ENCODE results near the gene GPR4.

GPR4 gene

DNA sequence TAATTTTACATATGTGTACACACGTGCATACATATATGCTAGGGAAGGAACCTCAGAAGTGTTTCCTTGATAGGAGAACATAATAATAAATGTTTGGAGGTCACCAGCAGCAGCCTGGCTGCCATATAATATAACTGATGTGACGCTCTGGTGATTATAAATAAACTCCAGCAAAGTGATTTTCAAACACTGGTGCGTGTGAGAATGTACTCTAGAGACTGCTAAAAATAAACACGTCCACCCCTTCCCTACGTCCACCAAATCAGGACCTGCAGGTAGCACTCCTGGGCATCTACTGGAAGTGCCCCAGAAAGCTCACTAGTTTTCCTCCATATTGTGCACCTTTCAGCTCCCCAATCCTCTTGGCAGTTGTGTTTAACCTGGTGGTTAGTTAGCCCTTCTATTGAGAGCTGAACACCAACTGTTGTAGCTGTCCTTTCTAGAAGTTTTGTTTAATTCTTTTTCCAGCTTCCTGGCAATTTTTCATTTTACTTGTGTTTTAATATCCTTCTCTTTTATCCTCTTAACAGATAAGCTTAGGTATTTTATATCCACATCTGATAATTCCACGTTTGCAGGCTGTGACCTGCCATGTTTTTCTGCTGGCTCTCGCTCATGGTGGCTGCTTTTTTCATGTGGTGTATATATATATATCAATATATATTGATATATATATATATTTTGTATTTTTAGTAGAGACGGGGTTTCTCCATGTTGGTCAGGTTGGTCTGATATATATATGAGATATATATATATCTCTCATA is 30.4 kb downstream of the GPR4 start:
- TF ChIP-seq, protein P1, sequence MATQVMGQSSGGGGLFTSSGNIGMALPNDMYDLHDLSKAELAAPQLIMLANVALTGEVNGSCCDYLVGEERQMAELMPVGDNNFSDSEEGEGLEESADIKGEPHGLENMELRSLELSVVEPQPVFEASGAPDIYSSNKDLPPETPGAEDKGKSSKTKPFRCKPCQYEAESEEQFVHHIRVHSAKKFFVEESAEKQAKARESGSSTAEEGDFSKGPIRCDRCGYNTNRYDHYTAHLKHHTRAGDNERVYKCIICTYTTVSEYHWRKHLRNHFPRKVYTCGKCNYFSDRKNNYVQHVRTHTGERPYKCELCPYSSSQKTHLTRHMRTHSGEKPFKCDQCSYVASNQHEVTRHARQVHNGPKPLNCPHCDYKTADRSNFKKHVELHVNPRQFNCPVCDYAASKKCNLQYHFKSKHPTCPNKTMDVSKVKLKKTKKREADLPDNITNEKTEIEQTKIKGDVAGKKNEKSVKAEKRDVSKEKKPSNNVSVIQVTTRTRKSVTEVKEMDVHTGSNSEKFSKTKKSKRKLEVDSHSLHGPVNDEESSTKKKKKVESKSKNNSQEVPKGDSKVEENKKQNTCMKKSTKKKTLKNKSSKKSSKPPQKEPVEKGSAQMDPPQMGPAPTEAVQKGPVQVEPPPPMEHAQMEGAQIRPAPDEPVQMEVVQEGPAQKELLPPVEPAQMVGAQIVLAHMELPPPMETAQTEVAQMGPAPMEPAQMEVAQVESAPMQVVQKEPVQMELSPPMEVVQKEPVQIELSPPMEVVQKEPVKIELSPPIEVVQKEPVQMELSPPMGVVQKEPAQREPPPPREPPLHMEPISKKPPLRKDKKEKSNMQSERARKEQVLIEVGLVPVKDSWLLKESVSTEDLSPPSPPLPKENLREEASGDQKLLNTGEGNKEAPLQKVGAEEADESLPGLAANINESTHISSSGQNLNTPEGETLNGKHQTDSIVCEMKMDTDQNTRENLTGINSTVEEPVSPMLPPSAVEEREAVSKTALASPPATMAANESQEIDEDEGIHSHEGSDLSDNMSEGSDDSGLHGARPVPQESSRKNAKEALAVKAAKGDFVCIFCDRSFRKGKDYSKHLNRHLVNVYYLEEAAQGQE (IDR thresholded peaks at IDR 0.05; ENCODE audit: insufficient read depth in 1 of 2, low read depth in 2 of 2, low read length in 2 of 2), result no peak
- no peak for TF ChIP-seq TAF1 (IDR thresholded peaks at IDR 0.05; ENCODE audit: borderline replicate concordance, insufficient read depth, low read length)
- TF ChIP-seq SIN3A (IDR thresholded peaks at IDR 0.05; ENCODE audit: borderline replicate concordance, insufficient read depth, low read length), result no peak
- TF ChIP-seq FOXP2 (optimal IDR thresholded peaks at IDR 0.05; ENCODE audit: borderline replicate concordance, extremely low read depth, extremely low read length, insufficient read depth), result no peak
- TF ChIP-seq POLR2AphosphoS5 (IDR thresholded peaks at IDR 0.05; ENCODE audit: low read depth, low read length), result no peak

DNA sequence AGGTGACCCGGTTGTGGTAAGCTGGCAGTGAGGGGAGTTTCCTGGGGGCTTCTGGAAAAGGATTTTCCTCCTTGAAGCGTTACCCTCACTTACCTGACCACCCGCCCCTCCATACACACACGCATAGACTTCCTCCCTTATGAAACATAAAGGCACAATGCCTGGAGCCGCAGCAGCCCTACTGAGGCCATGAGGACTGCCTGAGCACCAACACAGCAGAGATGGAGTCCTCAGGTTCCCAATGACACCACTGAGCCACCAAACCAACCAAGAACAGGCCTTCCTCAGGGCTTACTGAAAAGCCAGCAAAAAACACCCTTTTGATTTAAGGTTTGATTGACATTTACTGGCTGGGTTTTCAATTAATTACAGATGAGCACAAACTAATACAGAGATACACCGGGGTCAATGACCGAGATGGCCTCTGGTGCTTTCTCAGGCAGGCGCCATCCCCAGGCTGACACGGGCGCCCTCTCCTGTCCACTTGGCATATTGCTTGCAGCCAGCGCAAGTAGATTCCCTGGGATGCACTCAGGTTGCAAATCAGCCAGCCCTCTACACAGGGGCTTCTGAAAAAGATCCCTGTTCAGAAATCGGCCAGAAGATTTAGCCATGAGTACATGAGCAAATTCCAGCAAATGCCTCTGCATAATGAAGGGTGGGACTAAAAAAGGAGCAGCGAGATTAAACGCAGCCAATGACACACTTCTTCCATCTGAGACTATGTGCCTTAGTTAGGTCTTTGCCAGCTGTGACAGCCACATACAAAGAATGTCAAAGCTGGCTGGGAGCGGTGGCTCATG is 32.2 kb downstream of the GPR4 start:
- TF ChIP-seq SIN3A (IDR thresholded peaks at IDR 0.05; ENCODE audit: borderline replicate concordance, insufficient read depth, low read length) (no peak), FOXP2 (optimal IDR thresholded peaks at IDR 0.05; ENCODE audit: borderline replicate concordance, extremely low read depth, extremely low read length, insufficient read depth) (no peak), TAF1 (IDR thresholded peaks at IDR 0.05; ENCODE audit: borderline replicate concordance, insufficient read depth, low read length) (no peak), POLR2AphosphoS5 (IDR thresholded peaks at IDR 0.05; ENCODE audit: low read depth, low read length) (no peak)
- TF ChIP-seq, protein P1 (IDR thresholded peaks at IDR 0.05; ENCODE audit: insufficient read depth in 1 of 2, low read depth in 2 of 2, low read length in 2 of 2), result no peak

DNA sequence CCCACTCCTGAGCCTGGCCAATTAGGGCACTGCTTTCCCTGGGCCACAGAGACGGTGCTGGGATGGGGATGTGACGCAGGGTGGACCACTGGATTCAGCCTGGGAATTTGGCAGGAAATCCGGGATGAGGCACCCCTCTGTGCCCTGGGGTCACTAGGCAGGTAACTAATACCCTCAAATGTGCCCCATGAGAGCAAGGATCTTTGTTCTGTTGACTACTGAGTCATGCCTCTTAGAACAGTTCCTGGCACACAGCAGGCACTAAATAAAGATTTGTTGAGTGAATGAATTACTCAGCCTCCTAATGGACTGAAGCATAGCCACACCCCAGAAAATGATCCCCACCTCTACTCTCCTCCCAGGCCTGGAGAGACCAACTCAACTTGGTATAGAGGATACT is 33.3 kb downstream of the GPR4 start:
- TF ChIP-seq TAF1 (IDR thresholded peaks at IDR 0.05; ENCODE audit: borderline replicate concordance, insufficient read depth, low read length), result no peak
- TF ChIP-seq FOXP2 (optimal IDR thresholded peaks at IDR 0.05; ENCODE audit: borderline replicate concordance, extremely low read depth, extremely low read length, insufficient read depth), result no peak
- no peak for TF ChIP-seq POLR2AphosphoS5 (IDR thresholded peaks at IDR 0.05; ENCODE audit: low read depth, low read length)
- TF ChIP-seq SIN3A (IDR thresholded peaks at IDR 0.05; ENCODE audit: borderline replicate concordance, insufficient read depth, low read length), result no peak
- TF ChIP-seq, protein P1 (IDR thresholded peaks at IDR 0.05; ENCODE audit: insufficient read depth in 1 of 2, low read depth in 2 of 2, low read length in 2 of 2), result no peak

DNA sequence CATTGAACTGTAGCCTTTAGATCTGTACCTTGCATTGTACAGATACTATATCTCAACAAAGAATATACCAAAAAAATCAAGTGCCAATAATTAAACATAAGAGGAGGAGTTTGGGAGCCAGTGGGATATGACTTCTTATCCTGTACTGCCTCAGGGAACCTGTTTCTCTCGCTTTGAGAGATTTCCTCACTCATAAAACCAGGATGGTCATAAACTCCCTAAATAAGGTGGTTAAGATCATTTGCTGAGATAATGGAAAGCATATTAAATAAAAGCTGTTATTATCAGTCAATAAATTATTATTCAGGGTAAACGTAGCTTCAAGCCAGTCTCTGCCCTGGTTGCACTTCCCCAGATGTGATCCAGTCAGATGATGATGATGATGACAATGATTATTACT is 34.4 kb downstream of the GPR4 start:
- no peak for TF ChIP-seq FOXP2 (optimal IDR thresholded peaks at IDR 0.05; ENCODE audit: borderline replicate concordance, extremely low read depth, extremely low read length, insufficient read depth)
- no peak for TF ChIP-seq TAF1 (IDR thresholded peaks at IDR 0.05; ENCODE audit: borderline replicate concordance, insufficient read depth, low read length)
- TF ChIP-seq, protein P1 (IDR thresholded peaks at IDR 0.05; ENCODE audit: insufficient read depth in 1 of 2, low read depth in 2 of 2, low read length in 2 of 2), result no peak
- TF ChIP-seq SIN3A (IDR thresholded peaks at IDR 0.05; ENCODE audit: borderline replicate concordance, insufficient read depth, low read length), result no peak
- no peak for TF ChIP-seq POLR2AphosphoS5 (IDR thresholded peaks at IDR 0.05; ENCODE audit: low read depth, low read length)
